CD4-positive, alpha-beta T cell treated with Interferon gamma for 1 hour (primary cell): ENCODE results near the gene RBM39.
"Not testable (repeated sequence)": the region's sequence is repeated elsewhere in the genome, so short reads cannot be mapped to it uniquely, and the experiment has no call there.

Source experiments
- DNase-seq: peaks from one replicate; pipeline ENCODE4 v3.0.0-alpha.2; 2020

The RBM39 gene

GRCh38 chr20:35704514-35705261 is 37.4 kb downstream of the RBM39 start:
- DNase-seq: no peak

GRCh38 chr20:35702824-35703695 is 39.0 kb downstream of the RBM39 start:
- no peak for DNase-seq

GRCh38 chr20:35702051-35702823 is 39.8 kb downstream of the RBM39 start:
- DNase-seq: no peak

GRCh38 chr20:35700625-35701148 is 41.4 kb downstream of the RBM39 start:
- DNase-seq: no peak

- no peak for DNase-seq
Observed at GRCh38 chr20:35699957-35700624, 42.0 kb downstream of the RBM39 start.

- DNase-seq: peak; percentile 87
Observed at GRCh38 chr20:35699127-35699956, 42.7 kb downstream of the RBM39 start, which contains the start of the genes NFS1 and ROMO1. TSS of gene NFS1 (minus strand) at chr20:35699352. CDS start at chr20:35699288, 64 bp downstream. TSS of gene ROMO1 (plus strand) at chr20:35699405. CDS start at chr20:35699633, 228 bp downstream.

- DNase-seq: no peak
Observed at GRCh38 chr20:35698298-35699126, 43.5 kb downstream of the RBM39 start.

GRCh38 chr20:35697696-35698297 is 44.3 kb downstream of the RBM39 start:
- no peak for DNase-seq

- no peak for DNase-seq
Observed at GRCh38 chr20:35695978-35696377, 46.1 kb downstream of the RBM39 start.

GRCh38 chr20:35695245-35695749 is 46.8 kb downstream of the RBM39 start:
- DNase-seq: no peak

- no peak for DNase-seq
Observed at GRCh38 chr20:35690265-35690664, 51.8 kb downstream of the RBM39 start.

- not testable (repeated sequence) for DNase-seq
Observed at GRCh38 chr20:35686872-35687271, 55.2 kb downstream of the RBM39 start.

GRCh38 chr20:35685368-35685767 is 56.7 kb downstream of the RBM39 start:
- not testable (repeated sequence) for DNase-seq

- no peak for DNase-seq
Observed at GRCh38 chr20:35681960-35682359, 60.1 kb downstream of the RBM39 start.

GRCh38 chr20:35680452-35681183 is 61.4 kb downstream of the RBM39 start:
- DNase-seq: no peak

- no peak for DNase-seq
Observed at GRCh38 chr20:35674921-35675320, 67.1 kb downstream of the RBM39 start.

GRCh38 chr20:35673884-35674283 is 68.2 kb downstream of the RBM39 start:
- no peak for DNase-seq

GRCh38 chr20:35669681-35670080 is 72.4 kb downstream of the RBM39 start:
- DNase-seq: no peak

- no peak for DNase-seq
Observed at GRCh38 chr20:35669221-35669620, 72.8 kb downstream of the RBM39 start.
